Adrenal gland (tissue), 12 donors: Measurements from ENCODE around the gene ATXN2L. TPM values are rescaled to one million over a fixed set of nuclear protein-coding genes. Genes with fewer than 3 reads are reported as not detected.

Experiments used
- DNase-seq, 7 donors: peaks; one replicate each; pipeline ENCODE4 v3.0.0-alpha.2; 2019 to 2020
- H3K27ac ChIP-seq, 5 donors: fragments of 200-600 bp; sonication (generic) in 4 of 5; 1 replicate in 3 of 5; 2 replicates in 2 of 5; pipeline versions ENCODE4 v1.5.1 to v1.8.0; 2016 to 2020; ENCODE audit warnings: mild to moderate bottlenecking in 1 of 5
- H3K27me3 ChIP-seq: fragments of 200-600 bp; 2 replicates; pipeline ENCODE4 v1.8.0; 2021
- H3K36me3 ChIP-seq, 2 donors: fragments of 200-600 bp; replicated peaks in 1 of 2; 1 replicate in 1 of 2; 2 replicates in 1 of 2; pipeline versions ENCODE4 v1.5.1 to v1.8.0; 2018 to 2022
- H3K4me1 ChIP-seq, 2 donors: fragments of 200-600 bp; replicated peaks in 1 of 2; 1 replicate in 1 of 2; 2 replicates in 1 of 2; pipeline versions ENCODE4 v1.5.1 to v1.8.0; 2018 to 2021
- H3K4me3 ChIP-seq, 4 donors: fragments of 200-600 bp; sonication (generic) in 3 of 4; one replicate each; pipeline ENCODE4 v1.5.1; 2016 to 2018
- H3K9me3 ChIP-seq, 3 donors: fragments of 200-600 bp; sonication (generic) in 1 of 3; replicated peaks in 1 of 3; 1 replicate in 2 of 3; 2 replicates in 1 of 3; pipeline versions ENCODE4 v1.5.1 to v1.8.0; 2016 to 2021
- CTCF ChIP-seq, 6 experiments: fragments of 450-650 bp in 4 of 6; fragments of 200-600 bp in 2 of 6; sonication (generic) in 1 of 6; IDR thresholded peaks; 1 replicate in 5 of 6; 2 replicates in 1 of 6; pipeline versions ENCODE4 v1.5.1 to v1.8.0; 2016 to 2021; ENCODE audit warnings: antibody characterized with exemption in 6 of 6, mild to moderate bottlenecking in 2 of 6, moderate library complexity in 1 of 6
- POLR2A ChIP-seq, 2 donors: fragments of 450-650 bp; IDR thresholded peaks; one replicate each; pipeline ENCODE4 v1.6.1; 2017; ENCODE audit warnings: antibody characterized with exemption in 2 of 2, mild to moderate bottlenecking in 2 of 2, moderate library complexity in 1 of 2
- WGBS, 4 donors: extraction: QIAGEN DNeasy Blood & Tissue Kit in 2 of 4; methylation state at CpG; one replicate each; pipeline versions ENCODE4 v1.1.5 to v1.1.7; 2013 to 2017; 5-methylcytosine and 5-hydroxymethylcytosine counted together
- intact Hi-C, 2 donors: fragments of 100-400 bp; cut with DNase I; formaldehyde crosslinking; loops; one replicate each; pipeline versions ENCODE4 v1.14.1 to v1.15.0; 2022 to 2023
- microRNA-seq, 3 donors: library from miRNA; unstranded; fragments of <30 nt; microRNA quantifications; one replicate each; pipeline ENCODE4, GENCODE V29; 2017 to 2020
- polyA plus RNA-seq, 3 donors: library from polyadenylated mRNA; stranded (reverse); fragments of 200-250 nt in 2 of 3; fragments of 350-450 nt in 1 of 3; fragmentation: Illumina TruSeq in 1 of 3; extraction: RNeasy Lipid Tissue Mini Kit (QIAGEN cat#74804) in 1 of 3; gene quantifications; one replicate each; pipeline ENCODE4 v1.2.3, GENCODE V29; 2013 to 2014
- small RNA-seq, 2 donors: library from RNA; depleted of rRNA; stranded (forward); fragments of <200 nt; gene quantifications; one replicate each; pipeline ENCODE3, GENCODE V24; 2016
- total RNA-seq, 9 donors: library from RNA; depleted of rRNA in 4 of 9; stranded (reverse); fragments of >200 nt in 4 of 9; fragments of 120-200 nt in 1 of 9; fragmentation: NEBNext Ultra II Directional in 1 of 9; extraction: Animal tissue kit (Norgen Biotek cat#: 25700) in 1 of 9; gene quantifications; one replicate each; pipeline versions ENCODE4 v1.1.0 to v1.2.4, GENCODE V29; 2013 to 2023
- donor health status: healthy with polysubstance abuse.
- donor health status: Bipolar disorder and iron deficiency.
- donor health status: DM: yes; HTN: yes; CAD: no.
- donor health status: DM: no; HTN: no; CAD: no.
- donor health status: DM: no; HTN: no; CAD: no.
- donor health status: DM: yes; HTN: yes; CAD: no.

The ATXN2L gene
- total and polyA plus RNA-seq, 12 donors = 26.1 to 342 (median 90.5) TPM

GRCh38 chr16:28884045-28884444, 61.2 kb downstream of the ATXN2L start:
- DNase-seq = no peak
- H3K27me3 ChIP-seq = no peaks in the 10 kb centered on the region
- no peaks in the 10 kb centered on the region for H3K9me3 ChIP-seq
- H3K4me1 ChIP-seq = peaks cover 9 to 11% of the 10 kb centered on the region in 2 donors
- intact Hi-C loops = no loop called here
- H3K27ac ChIP-seq = no peak overlapping the region
- TF ChIP-seq CTCF (IDR thresholded peaks at IDR 0.05) = no peak
- TF ChIP-seq POLR2A (IDR thresholded peaks at IDR 0.05) = no peak
- H3K36me3 ChIP-seq = no peaks in the 10 kb centered on the region
- 88 to 96% (median 90%) methylated on average over 5 to 6 of the region's 6 CpGs for WGBS, 4 donors
- no peak overlapping the region for H3K4me3 ChIP-seq

Small RNA genes within 50 kb of the gene (microRNA-seq; reads per million reads assigned to microRNA genes)
- gene MIR4721 = 0 reads per million in 3 donors

Small RNA genes within 50 kb of the gene (small RNA-seq; reads per million reads assigned to genes)
- gene RF00416 = 0 reads per million in 2 donors

Other genes starting within 250 kb of the ATXN2L start
- 10 to 100 TPM in 1 of 9 donors, 1 to 10 TPM in 8; 1.6 to 22.5 (median 3.1) TPM for gene SULT1A2, start 225.9 kb upstream of the ATXN2L start, total RNA-seq
- gene SULT1A2, start 225.9 kb upstream of the ATXN2L start, polyA plus RNA-seq = 1 to 10 TPM in 2 of 3 donors, under 1 TPM in 1; 0.55 to 5.3 (median 2.1) TPM
- gene SULT1A1, start 213.0 kb upstream of the ATXN2L start, total RNA-seq = 100 to 1,000 TPM in 6 of 9 donors, 10 to 100 TPM in 3; 62.4 to 367 (median 119) TPM
- 100 to 1,000 TPM in 1 of 3 donors, 10 to 100 TPM in 2; 47.2 to 162 (median 72.8) TPM for gene SULT1A1, start 213.0 kb upstream of the ATXN2L start, polyA plus RNA-seq
- 1 to 10 TPM in 1 of 9 donors, not detected in 8; 1.8 TPM for gene NPIPB8, start 184.9 kb upstream of the ATXN2L start, total RNA-seq
- gene NPIPB8, start 184.9 kb upstream of the ATXN2L start, polyA plus RNA-seq = not detected
- gene EIF3C, start 111.5 kb upstream of the ATXN2L start, total RNA-seq = 100 to 1,000 TPM in 8 of 9 donors, 10 to 100 TPM in 1; 99.7 to 575 (median 339) TPM
- gene EIF3C, start 111.5 kb upstream of the ATXN2L start, polyA plus RNA-seq = 1,000 to 10,000 TPM in 2 of 3 donors, 100 to 1,000 TPM in 1; 459 to 3,047 (median 2,044) TPM
- gene NPIPB9, start 71.2 kb upstream of the ATXN2L start, total RNA-seq = 1 to 10 TPM in 4 of 9 donors, under 1 TPM in 2, not detected in 3; 0.46 to 5.1 (median 1.4) TPM
- under 1 TPM in 2 of 3 donors, not detected in 1; 0.47 to 0.97 TPM for gene NPIPB9, start 71.2 kb upstream of the ATXN2L start, polyA plus RNA-seq
- 100 to 1,000 TPM; 144 to 239 (median 208) TPM for gene TUFM, start 23.3 kb downstream of the ATXN2L start, total RNA-seq
- 100 to 1,000 TPM; 173 to 323 (median 181) TPM for gene TUFM, start 23.3 kb downstream of the ATXN2L start, polyA plus RNA-seq
- 100 to 1,000 TPM in 1 of 9 donors, 10 to 100 TPM in 8; 29.6 to 108 (median 55.0) TPM for gene SH2B1, start 40.8 kb downstream of the ATXN2L start, total RNA-seq
- 100 to 1,000 TPM in 2 of 3 donors, 10 to 100 TPM in 1; 17.1 to 236 (median 119) TPM for gene SH2B1, start 40.8 kb downstream of the ATXN2L start, polyA plus RNA-seq
- gene ATP2A1, start 55.5 kb downstream of the ATXN2L start, total RNA-seq = 1 to 10 TPM in 2 of 9 donors, under 1 TPM in 6, not detected in 1; 0.17 to 1.2 (median 0.67) TPM
- gene ATP2A1, start 55.5 kb downstream of the ATXN2L start, polyA plus RNA-seq = 1 to 10 TPM in 1 of 3 donors, under 1 TPM in 2; 0.05 to 1.1 (median 0.88) TPM
- gene RABEP2, start 102.2 kb downstream of the ATXN2L start, total RNA-seq = 100 to 1,000 TPM in 1 of 9 donors, 10 to 100 TPM in 8; 18.6 to 108 (median 47.3) TPM
- 100 to 1,000 TPM in 1 of 3 donors, 10 to 100 TPM in 1, 1 to 10 TPM in 1; 1.4 to 121 (median 57.1) TPM for gene RABEP2, start 102.2 kb downstream of the ATXN2L start, polyA plus RNA-seq
- 1 to 10 TPM in 2 of 9 donors, under 1 TPM in 5, not detected in 2; 0.32 to 1.8 (median 0.51) TPM for gene CD19, start 109.0 kb downstream of the ATXN2L start, total RNA-seq
- under 1 TPM; 0.26 to 0.88 (median 0.40) TPM for gene CD19, start 109.0 kb downstream of the ATXN2L start, polyA plus RNA-seq
- 10 to 100 TPM in 8 of 9 donors, 1 to 10 TPM in 1; 7.7 to 23.9 (median 16.0) TPM for gene NFATC2IP, start 127.9 kb downstream of the ATXN2L start, total RNA-seq
- 10 to 100 TPM; 10.4 to 25.2 (median 18.3) TPM for gene NFATC2IP, start 127.9 kb downstream of the ATXN2L start, polyA plus RNA-seq
- gene SPNS1, start 151.8 kb downstream of the ATXN2L start, total RNA-seq = 10 to 100 TPM; 18.0 to 64.2 (median 34.2) TPM
- 100 to 1,000 TPM in 2 of 3 donors, 1 to 10 TPM in 1; 8.3 to 168 (median 114) TPM for gene SPNS1, start 151.8 kb downstream of the ATXN2L start, polyA plus RNA-seq
- gene LAT, start 162.1 kb downstream of the ATXN2L start, total RNA-seq = 1 to 10 TPM in 6 of 9 donors, under 1 TPM in 2, not detected in 1; 0.42 to 5.2 (median 1.6) TPM
- 10 to 100 TPM in 2 of 3 donors, 1 to 10 TPM in 1; 1.8 to 50.5 (median 19.0) TPM for gene LAT, start 162.1 kb downstream of the ATXN2L start, polyA plus RNA-seq